ENCODE results near the gene SHROOM3.
"Not testable (repeated sequence)": the region's sequence is repeated elsewhere in the genome, so short reads cannot be mapped to it uniquely, and the experiment has no call there.

SHROOM3 gene

DNA sequence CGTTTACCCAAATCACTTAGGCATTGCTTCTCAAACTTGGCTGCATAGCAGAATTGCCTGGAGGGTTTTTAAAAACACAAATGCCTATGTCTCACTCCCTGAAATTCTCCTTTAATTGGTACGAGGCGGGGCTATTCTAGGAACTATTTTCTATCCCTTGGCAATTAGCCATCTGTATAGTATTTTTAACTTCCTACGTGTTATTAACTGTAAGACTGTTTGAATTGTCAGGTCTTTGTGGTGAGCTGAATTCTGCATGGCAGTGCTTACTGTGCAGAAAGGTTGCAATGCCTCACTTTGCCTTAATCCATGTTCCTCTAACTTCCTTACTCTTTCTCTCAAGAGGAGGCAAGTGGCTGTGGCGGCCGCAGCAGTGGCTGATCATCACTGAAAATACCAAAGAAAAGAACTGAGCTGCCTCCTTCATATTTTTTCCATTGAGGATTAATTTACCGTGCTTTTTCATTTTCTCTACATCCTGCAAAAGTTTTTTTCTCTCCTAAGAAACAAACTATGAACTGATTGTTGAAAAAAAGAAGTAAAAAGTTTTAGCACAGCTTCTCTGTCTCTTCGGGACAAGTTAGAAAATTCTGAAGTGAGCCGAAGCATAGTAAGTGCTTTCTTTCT, at the start of gene SHROOM3:
Gene SHROOM3, plus strand, starts transcription at position 329 of the 627 bp plus-strand sequence. CDS start 824 bp downstream, outside the sequence.
- DNase-seq (ENCODE audit: low read depth in 2 of 2): no peak

DNA sequence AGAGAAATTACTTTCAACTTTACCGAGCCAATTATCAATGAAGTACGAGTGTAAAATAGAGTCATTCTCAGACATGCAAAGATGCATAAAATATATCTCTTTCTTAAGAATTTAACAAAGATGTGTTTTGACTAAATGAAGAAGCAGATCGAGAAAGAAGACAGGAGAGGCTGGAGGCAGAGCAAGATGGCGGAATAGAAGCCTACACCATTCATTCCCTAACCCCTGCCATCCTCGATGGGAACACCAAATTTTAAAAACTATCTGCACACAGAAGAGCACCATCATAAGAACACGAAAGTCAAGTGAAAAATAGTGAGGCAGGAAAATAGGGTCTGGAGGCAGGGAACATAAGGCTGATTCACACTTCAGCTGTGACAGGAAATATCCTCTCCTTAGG, 49.1 kb upstream of the SHROOM3 start:
- no peak for DNase-seq (ENCODE audit: low read depth in 2 of 2)

DNA sequence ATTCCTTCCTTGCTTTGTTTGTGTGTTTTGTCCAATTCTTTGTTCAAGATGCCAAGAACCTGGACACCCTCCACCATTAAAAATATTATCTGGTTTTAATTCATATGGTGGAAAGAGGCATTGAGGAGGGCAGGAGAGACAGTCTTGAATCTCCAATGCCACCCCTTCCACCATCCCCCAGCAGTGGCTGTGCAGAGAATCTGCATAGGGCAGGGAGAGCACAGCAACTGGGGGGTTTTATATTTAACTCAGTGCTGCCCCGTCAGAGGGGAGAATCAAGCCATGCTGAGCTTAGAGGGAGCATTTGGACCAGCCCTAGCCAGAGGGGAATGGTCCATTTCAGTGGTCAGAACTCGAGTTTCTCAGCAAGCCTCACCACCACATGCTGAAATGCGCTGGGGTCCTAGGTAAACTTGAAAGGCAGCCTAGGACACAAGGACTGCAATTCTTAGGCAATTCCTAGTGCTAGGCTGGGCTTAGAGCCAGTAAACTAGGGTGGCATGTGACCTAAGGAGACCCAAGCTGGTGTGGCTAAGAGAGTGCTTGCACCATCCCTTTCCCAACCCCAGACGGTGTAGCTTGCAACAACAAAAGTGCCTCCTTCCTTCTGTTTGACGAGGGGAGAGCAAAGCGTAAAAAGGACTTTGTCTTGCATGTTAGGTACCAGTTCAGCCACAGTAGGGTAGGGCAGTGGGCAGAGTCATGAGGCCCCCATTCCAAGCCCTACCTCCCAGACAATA, 48.3 kb upstream of the SHROOM3 start:
- DNase-seq (ENCODE audit: low read depth in 2 of 2): no peak

DNA sequence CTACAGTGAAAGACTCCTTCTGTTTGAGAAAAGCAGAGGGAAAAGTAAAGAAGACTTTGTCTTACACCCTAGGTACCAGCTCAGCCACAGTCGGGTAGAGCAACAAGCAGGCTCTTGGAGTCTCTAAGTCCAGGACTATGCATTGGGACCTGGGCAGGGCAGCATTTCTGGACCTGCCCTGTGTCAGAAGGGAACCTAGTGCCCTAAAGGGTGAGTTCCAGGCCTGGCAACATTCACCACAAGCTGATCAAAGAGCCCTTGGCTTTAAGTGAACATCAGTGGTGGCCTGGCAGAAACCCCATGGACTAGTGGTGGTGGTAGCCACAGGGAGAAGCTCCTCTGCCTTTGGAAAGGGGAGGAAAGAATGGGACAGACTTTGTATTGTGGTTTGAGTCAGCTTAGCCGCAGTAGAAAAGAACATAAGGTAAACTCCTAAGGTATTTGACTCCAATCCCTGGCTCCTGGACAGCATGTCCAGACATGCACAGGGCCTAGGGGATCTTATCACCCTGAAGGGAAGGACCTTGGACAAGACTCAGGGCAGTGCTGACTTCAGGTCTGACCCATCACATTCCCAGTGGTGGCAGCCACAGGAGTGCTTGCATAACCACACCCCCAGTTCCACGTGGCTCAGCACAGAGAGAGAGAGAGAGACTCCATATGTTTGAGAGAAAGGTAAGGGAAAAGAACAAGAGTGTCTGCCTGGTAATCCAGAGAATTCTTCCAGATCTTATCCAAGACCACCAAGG, 46.7 kb upstream of the SHROOM3 start:
- DNase-seq (ENCODE audit: low read depth in 2 of 2): no peak

DNA sequence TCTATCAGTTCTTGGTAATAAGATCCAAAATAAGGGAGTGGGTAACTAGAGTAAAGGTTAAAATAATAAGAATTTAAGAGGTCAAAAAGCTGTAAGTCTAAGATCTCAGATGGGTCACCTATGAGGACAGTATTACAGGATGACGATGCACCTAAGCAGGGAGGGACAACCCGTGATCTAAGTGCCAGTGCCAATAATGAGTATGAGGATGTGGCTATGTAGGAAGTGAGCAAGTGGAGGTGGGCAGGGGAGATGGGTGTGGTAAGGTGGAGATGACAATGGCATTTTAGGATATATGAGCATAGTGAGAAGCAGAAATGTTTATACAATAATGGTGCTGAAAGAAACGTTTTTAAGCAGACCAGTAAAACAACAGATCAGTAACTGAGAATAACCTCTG, 33.4 kb upstream of the SHROOM3 start:
- no peak for DNase-seq (ENCODE audit: low read depth in 2 of 2)

DNA sequence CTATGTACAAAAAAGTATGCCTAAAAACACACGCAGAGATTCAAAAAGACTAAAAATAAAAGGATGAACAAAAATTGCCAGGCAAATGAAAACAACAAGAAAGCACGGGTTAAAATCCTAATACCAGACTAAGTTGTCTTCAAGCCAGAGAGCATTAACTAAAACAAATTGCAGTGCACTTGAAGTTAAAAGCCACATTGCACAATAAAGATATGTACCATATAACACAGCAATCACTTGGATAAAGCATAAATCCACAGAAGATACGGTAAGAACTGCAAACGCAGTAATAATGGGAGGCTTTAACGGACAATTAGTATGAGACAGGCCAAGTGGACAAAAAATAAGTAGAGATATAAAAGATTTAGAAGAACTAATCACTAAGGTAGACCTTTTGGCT, 28.9 kb upstream of the SHROOM3 start:
- no peak for DNase-seq (ENCODE audit: low read depth in 2 of 2)

DNA sequence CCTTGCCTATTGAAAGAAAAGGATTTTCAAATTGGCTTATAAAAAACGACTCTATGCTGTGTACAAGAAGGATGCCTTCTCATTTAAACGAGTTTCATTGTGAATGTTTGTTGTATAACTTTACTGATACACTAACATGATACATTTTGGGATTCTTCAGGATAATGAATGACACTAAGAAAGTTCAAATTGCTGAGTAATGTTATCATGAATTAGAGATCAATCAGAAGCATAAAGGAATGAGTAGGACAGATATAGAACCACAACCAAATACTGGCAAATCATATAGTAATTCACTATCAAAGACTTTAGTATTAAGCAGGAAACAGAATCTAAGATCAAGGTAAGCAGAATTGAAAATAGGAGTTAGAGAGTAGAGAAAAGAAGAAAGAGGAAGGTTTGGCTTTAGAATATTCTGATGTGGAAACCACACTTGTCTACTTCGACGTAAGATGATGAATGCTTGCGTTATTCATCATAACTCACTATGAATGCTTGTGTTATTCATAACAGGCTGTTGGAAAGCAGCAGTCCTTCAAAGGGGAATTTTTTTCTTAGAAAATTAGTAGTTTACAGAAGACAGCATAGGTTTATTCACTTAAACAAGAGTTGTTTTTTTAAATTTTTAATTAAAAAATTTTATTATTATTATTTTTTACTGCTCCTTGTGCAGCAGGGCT, 27.4 kb upstream of the SHROOM3 start:
- no peak for DNase-seq (ENCODE audit: low read depth in 2 of 2)

DNA sequence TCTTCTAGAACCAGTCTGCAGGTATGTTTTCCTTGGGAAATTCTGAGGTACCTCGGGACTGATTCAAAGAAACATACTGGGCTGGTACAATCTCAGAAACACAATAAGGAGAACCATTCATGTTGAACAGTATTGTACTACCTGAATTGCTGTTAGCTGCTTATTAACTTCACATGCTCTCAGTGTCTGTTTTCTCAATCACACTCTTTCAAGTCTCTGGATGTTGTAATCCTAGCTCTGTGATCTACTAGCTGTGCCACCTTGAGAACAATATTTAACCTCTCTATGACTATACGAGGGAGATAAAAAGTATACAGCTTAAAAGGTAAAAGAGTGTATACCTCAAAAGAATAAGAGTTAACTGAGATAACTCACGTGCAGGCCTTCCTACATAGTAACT, 24.4 kb upstream of the SHROOM3 start:
- DNase-seq (ENCODE audit: low read depth in 2 of 2): no peak

DNA sequence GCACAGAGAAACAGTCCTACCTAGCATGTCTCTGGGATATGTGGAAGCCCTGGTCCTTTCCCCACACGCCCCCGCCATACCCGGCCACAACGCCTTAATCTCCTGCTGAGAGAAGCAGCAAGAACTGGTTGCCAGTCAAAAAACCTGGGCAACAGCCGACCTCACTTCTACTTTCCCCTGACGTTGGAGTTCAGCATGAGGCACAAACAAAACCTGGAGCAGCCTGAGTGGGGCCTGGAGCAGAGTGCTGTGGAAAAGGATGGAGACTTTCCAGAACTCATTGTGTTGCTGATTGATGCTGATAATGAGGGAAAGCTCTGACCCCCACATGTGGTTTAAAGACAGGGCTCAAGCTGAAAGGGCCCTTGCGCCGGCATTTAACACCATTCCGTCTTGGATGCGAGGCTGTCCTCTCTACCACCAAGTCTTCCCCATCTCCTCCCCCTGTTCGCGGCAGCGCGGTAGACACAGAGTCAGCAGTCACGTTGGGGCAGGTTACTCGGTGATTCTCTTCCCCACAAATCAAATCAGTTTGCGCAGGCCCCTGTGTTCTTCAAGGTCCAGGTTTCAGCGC, 14.8 kb upstream of the SHROOM3 start:
- no peak for DNase-seq (ENCODE audit: low read depth in 2 of 2)

DNA sequence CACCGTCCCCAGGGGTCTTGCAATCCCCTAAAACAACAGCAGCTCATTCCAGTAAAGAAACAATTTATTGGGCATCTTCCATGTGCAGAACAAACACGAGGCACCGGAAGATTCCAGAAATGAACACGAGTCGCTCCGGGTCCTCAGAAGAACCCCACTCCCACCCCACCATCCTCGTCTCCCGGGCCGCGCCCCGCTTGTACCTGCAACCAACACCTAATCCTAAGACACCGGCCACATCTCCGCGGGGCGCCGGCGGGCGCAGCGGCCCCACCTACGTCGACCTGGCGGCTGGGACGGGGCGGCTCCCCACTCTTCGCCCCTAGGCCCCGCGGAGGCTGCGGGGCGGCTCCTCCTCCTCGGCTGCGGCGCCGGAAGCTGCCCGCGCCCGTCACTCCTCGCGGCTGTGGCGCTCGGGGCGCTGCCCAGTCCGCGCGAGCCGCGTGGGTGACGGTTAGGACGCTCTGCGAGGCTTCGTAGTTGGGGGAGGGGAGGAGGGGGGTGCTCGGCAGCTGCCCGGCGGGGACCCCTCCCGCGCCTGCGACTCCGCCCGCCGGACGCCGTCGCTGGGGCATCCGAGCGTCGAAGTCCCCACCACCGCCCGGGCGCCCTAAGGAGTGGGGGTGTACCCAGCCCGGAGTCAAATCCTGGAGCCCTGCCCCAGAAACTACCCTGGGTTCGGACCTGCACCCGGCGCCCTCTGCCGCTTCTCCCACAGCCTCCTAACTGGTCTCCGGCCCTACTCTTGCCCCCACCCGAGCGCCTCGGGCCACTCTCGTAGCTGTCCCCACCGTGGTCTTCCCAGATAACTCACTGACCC, 14.1 kb upstream of the SHROOM3 start, which contains the start of gene CCDC158:
Gene CCDC158, minus strand, starts transcription at position 380 of the 820 bp plus-strand sequence. CDS start 17,934 bp downstream, outside the sequence.
- no peak for DNase-seq (ENCODE audit: low read depth in 2 of 2)

DNA sequence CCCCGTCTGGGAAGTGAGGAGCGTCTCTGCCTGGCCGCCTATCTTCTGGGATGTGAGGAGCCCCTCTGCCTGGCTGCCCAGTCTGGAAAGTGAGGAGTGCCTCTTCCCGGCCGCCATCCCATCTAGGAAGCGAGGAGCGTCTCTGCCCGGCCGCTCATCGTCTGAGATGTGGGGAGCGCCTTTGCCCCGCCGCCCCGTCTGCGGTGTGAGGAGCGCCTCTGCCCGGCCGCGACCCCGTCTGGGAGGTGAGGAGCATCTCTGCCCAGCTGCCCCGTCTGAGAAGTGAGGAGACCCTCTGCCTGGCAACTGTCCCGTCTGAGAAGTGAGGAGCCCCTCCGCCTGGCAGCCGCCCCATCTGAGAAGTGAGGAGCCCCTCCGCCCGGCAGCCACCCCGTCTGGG, 11.9 kb upstream of the SHROOM3 start:
- DNase-seq (ENCODE audit: low read depth in 2 of 2): not testable (repeated sequence)

DNA sequence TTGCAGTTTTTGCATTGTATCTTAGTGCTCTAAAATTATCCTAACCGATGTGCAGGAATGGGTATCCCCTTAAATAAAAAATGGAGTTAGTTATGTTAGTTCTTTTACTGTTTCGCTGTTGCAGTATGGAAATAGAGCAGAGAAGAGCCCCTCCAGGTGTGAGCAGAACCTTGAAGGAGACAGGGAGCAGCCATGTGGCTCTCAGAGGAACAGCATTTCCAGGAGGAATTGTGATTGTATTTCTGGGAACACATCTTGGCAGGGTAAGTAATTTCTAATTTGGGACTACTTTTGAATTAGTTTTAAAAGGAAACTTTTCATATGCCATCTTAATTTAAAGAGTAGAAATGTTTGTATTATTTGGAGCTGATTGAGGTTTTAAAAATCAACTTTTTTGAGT, 8.8 kb upstream of the SHROOM3 start:
- DNase-seq (ENCODE audit: low read depth in 2 of 2): no peak

DNA sequence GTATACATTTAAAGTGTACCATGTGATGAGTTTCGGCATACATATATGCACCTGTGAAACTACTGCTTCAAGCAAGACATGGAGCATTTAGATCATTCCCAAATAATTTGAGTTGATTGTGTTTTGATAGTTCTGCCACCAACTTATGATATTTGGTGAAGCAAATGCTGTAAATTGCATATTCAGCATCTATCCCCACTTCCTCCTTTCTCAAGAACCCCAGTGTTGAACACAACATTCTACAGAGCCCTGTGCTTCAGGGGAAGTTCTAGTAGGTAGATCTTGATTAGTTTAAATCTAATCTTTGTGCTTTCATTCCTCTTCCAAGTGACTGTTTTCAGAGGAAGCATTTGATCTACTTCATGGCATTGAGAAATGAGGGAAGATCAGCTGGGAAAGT, 5.4 kb upstream of the SHROOM3 start:
- no peak for DNase-seq (ENCODE audit: low read depth in 2 of 2)

DNA sequence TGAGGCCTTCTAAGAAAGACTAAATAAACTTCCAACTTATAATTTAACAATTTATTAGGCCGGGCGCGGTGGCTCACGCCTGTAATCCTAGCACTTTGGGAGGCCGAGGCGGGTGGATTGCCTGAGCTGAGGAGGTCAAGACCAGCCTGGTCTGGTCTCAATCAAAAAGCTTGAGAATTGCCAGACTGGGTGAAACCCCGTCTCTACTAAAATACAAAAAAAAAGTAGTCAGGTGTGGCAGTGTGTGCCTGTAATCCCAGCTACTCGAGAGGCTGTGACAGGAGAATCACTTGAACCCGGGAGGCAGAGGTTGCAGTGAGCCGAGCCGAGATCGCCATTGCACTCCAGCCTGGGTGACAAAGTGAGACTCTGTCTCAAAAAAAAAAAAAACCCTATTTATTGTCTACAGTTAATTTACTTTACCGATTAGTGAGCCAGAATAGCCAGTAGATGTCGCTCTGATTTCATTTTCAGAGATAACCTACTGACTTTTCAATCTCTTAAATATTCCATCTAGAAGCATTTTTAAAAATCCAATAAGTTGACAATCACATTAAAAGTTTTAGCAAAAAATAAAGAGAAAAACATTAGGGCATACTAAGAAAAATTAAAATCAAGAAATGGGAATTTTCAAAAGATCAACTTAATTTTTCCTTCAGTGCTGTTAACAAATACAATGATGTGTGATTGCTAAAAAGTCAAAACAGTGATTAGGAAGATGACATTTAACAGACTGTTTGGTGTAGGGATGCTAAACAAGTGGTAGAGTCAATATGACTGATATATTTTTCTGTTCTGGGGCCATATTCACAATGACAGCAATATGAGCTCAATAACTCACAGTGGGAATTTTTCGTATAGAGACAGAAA, 4.3 kb upstream of the SHROOM3 start:
- DNase-seq (ENCODE audit: low read depth in 2 of 2): no peak

DNA sequence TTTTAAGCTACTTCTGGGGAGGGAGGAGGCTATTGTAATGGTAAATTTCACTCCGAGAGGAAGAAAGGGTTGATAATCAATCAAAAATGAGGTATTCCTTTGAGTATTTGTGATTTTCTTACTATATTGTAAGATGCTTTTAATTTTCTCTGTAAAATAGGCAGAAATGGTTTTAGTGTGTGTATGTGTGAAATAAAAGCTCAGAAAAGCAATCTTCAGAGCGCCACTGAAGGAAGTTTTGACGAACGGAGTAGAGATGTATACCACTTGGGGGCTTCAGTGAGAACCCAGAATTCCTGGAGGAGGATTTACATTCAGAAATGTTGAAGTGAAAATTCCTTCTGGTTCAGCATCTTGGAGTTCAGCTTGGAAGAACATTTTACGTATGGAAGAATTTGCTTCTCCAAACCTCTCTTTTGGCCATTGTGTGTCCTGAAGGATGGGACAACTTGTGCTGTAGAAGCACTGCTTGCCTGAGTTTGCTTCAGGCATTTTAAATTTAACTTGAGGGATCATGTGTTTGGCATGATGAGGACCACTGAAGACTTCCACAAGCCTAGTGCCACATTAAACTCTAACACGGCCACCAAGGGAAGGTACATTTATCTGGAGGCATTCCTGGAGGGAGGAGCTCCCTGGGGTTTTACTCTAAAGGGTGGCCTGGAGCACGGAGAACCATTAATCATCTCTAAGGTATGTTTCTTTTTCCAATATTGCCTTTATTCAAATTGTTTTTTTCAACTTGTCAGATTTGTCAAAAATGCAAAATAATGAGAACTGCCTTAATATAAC, 695 bp downstream of the SHROOM3 start:
- no peak for DNase-seq (ENCODE audit: low read depth in 2 of 2)

DNA sequence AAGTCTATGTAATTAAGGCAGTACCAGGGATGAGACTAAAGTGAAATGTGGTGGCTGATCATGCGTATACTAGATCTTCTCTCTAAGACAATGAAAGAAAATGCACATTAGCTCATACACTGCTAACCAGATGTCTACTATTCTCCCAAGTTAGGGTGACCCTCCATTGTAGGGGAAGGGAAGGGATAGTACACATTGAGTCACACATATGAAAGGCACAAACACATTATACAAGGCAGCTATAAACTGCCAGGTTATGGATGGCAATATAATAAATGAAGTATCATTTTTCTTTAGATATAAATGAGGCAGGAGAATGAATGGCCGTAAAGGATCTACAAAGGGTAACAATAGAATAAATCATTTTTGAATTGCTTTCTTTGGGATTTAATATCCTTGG, 4.5 kb downstream of the SHROOM3 start:
- no peak for DNase-seq (ENCODE audit: low read depth in 2 of 2)

DNA sequence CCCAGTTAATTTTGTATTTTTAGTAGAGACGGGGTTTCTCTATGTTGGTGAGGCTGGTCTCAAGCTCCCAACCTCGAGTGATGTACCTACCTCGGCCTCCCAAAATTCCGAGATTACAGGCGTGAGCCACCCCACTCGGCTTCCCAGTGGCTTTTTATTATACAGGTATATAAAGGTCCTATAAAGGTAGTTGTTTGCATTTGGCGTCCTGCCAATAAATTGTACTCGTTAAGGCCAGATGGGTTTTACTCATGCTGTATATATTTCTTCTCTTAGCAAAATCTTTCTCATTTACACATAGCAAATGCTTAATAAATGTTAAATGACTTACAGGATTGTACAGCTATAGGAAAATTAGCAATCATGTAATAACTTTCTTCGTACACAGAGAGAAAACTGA, 6.9 kb downstream of the SHROOM3 start:
- no peak for DNase-seq (ENCODE audit: low read depth in 2 of 2)

DNA sequence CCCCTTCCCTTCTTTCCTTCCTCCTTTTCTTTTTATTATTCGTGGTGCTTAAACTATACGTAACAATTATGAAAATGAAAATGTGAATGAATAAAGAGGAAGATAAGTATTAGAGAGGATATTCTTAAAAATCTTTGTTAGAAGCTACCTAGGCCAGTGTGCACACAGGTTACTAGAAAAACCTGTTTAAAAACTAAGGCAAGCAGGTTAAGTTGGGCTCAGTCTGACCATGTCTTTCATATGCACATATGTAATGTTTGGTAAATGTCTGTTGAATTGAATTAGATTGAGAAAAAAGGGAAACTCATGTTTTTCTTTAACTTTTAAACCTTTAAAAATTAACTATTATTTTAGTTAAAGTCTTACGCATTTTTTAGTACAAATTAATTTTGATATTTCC, 7.8 kb downstream of the SHROOM3 start:
- no peak for DNase-seq (ENCODE audit: low read depth in 2 of 2)

DNA sequence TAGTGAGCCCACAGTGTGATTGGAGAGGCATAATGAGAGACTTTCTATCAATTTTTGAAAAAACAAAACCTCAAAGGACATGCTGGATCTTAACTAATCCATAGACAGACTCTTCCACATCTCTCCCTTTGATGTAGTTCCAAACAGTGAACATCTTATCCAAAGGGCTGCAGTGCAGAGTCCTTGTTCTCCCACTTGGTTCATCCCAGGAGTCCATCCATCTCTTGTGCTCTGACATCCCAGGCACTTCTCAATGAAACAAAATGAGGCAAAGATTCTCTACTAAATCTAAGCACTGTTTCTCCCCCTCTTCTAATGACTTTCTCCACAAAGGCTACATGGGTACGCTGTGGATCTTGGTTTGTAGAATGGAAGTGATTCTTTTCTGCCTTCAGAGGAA, 8.3 kb downstream of the SHROOM3 start:
- no peak for DNase-seq (ENCODE audit: low read depth in 2 of 2)

Data from stimulated activated CD4-positive, alpha-beta T cell treated with anti-CD3 and anti-CD28 coated beads, Interleukin-12 subunit alpha, Interleukin-12 subunit beta, amount 100 ng/mL, for 24 hours (primary cell).